Endothelial cell of umbilical vein (primary cell): ENCODE data around the gene CNDP1. TPM values are rescaled to one million over a fixed set of nuclear protein-coding genes. Genes with fewer than 3 reads are reported as not detected.
A peak's percentile ranks its signal among the peaks of the same experiment; 100 is the strongest.

Experiments
- BruUV-seq: library from RNA; stranded (reverse); fragments of 400-500 nt; replicated peaks from 2 replicates; lab custom pipeline; 2021; lab: Mats Ljungman, UMichigan
- CTCF ChIA-PET: fragments of 300-600, 350-600 bp; sonication (Branson Sonifier 250); formaldehyde crosslinking; loops from one replicate; lab custom pipeline; 2021; ENCODE audit warnings: antibody characterized with exemption, inconsistent platforms; lab: Charles Lee
- POLR2A ChIA-PET: fragments of 300-600, 350-600 bp; sonication (Branson Sonifier 250); formaldehyde crosslinking; loops from one replicate; lab custom pipeline; 2021; ENCODE audit warnings: antibody characterized with exemption, inconsistent platforms; lab: Charles Lee
- DNase-seq: peaks from one replicate; pipeline ENCODE4 v3.0.0-alpha.2; 2011; ENCODE audit warnings: low read depth, low spot score
- FAIRE-seq: peaks from 2 replicates; lab custom pipeline; 2011; peaks lifted over from hg19 to GRCh38; lab: Jason Lieb, UNC
- H2AFZ ChIP-seq: 2 replicates; pipeline ENCODE4 v1.6.0; 2012; ENCODE audit warnings: low read depth, low read length, control low read depth, inconsistent platforms
- H3K27ac ChIP-seq: 2 replicates; pipeline ENCODE4 v1.5.1; 2011; ENCODE audit warnings: low read depth, mild to moderate bottlenecking, control low read depth, low read length, moderate library complexity; ENCODE audit not compliant: insufficient read depth
- H3K27me3 ChIP-seq, 2 experiments: 2 replicates each; pipeline versions ENCODE4 v1.6.0 to v1.6.1; 2011; ENCODE audit warnings: low read length in 2 of 2, mixed read lengths in 1 of 2; ENCODE audit not compliant: control insufficient read depth in 2 of 2, insufficient read depth in 2 of 2
- H3K36me3 ChIP-seq, 2 experiments: 2 replicates in 1 of 2; 3 replicates in 1 of 2; pipeline ENCODE4 v1.5.1; 2011; ENCODE audit warnings: low read length in 2 of 2, mild to moderate bottlenecking in 1 of 2, moderate library complexity in 1 of 2; ENCODE audit not compliant: control insufficient read depth in 2 of 2, insufficient read depth in 2 of 2; ENCODE audit errors: extremely low read depth in 1 of 2
- H3K4me1 ChIP-seq: 3 replicates; pipeline ENCODE4 v1.5.1; 2011; ENCODE audit warnings: mild to moderate bottlenecking, low read length; ENCODE audit not compliant: control insufficient read depth, insufficient read depth; ENCODE audit errors: extremely low read depth
- H3K4me2 ChIP-seq: 2 replicates; pipeline ENCODE4 v1.6.1; 2011; ENCODE audit warnings: low read length, control low read depth, mixed read lengths; ENCODE audit not compliant: insufficient read depth
- H3K4me3 ChIP-seq, 3 experiments: fragments of 200-600 bp in 1 of 3; sonication (generic), shearing (Covaris generic) in 1 of 3; replicated peaks in 1 of 3; 2 replicates each; pipeline ENCODE4 v1.5.1; 2011 to 2016; ENCODE audit warnings: control low read depth in 3 of 3, low read length in 3 of 3, mild to moderate bottlenecking in 2 of 3, inconsistent platforms in 1 of 3, low read depth in 1 of 3, moderate library complexity in 1 of 3; ENCODE audit not compliant: insufficient read depth in 1 of 3
- H3K79me2 ChIP-seq: 2 replicates; pipeline ENCODE4 v1.6.0; 2012; ENCODE audit warnings: low read length, inconsistent platforms; ENCODE audit not compliant: control insufficient read depth, insufficient read depth
- H3K9ac ChIP-seq: replicated peaks from 2 replicates; pipeline ENCODE3; 2011; ENCODE audit warnings: low read length, control low read depth; ENCODE audit not compliant: insufficient read depth; ENCODE audit errors: extremely low read depth
- H3K9me1 ChIP-seq: replicated peaks from 3 replicates; pipeline ENCODE4 v1.6.0; 2011; ENCODE audit warnings: mild to moderate bottlenecking, low read length; ENCODE audit not compliant: control insufficient read depth, insufficient read depth; ENCODE audit errors: extremely low read depth
- H3K9me3 ChIP-seq: replicated peaks from 2 replicates; pipeline ENCODE4 v1.5.1; 2012; ENCODE audit warnings: low read length, inconsistent platforms; ENCODE audit not compliant: control insufficient read depth, insufficient read depth
- H4K20me1 ChIP-seq: replicated peaks from 2 replicates; pipeline ENCODE3; 2011; ENCODE audit warnings: mild to moderate bottlenecking, low read length; ENCODE audit not compliant: control insufficient read depth, insufficient read depth; ENCODE audit errors: extremely low read depth
- CTCF ChIP-seq, 2 donors: IDR thresholded peaks; 1 replicate in 1 of 2; 2 replicates in 1 of 2; pipeline ENCODE4 v1.5.1; 2011; ENCODE audit warnings: low read length in 2 of 2, mild to moderate bottlenecking in 2 of 2, moderate library complexity in 2 of 2, control low read depth in 1 of 2, inconsistent platforms in 1 of 2, low read depth in 1 of 2; ENCODE audit not compliant: insufficient read depth in 1 of 2; ENCODE audit errors: extremely low read depth in 1 of 2
- EZH2 ChIP-seq: IDR thresholded peaks from 2 replicates; pipeline ENCODE4 v1.6.1; 2012; ENCODE audit warnings: borderline replicate concordance, low read depth, mild to moderate bottlenecking, moderate library complexity, low read length, inconsistent platforms; ENCODE audit not compliant: severe bottlenecking
- FOS ChIP-seq: IDR thresholded peaks from 2 replicates; pipeline ENCODE4 v1.6.1; 2011; ENCODE audit warnings: mild to moderate bottlenecking, low read length, moderate library complexity, borderline replicate concordance; ENCODE audit not compliant: insufficient read depth
- GATA2 ChIP-seq: IDR thresholded peaks from 2 replicates; pipeline ENCODE4 v1.7.0; 2011; ENCODE audit warnings: low read depth, mild to moderate bottlenecking, moderate library complexity, mixed read lengths, low read length; ENCODE audit not compliant: insufficient read length, insufficient read depth
- JUN ChIP-seq: IDR thresholded peaks from 2 replicates; pipeline ENCODE4 v1.6.1; 2011; ENCODE audit warnings: borderline replicate concordance, low read depth; ENCODE audit not compliant: insufficient read length, insufficient read depth
- MAX ChIP-seq: IDR thresholded peaks from 2 replicates; pipeline ENCODE4 v1.6.1; 2011; ENCODE audit not compliant: insufficient read depth, insufficient read length
- MYC ChIP-seq: IDR thresholded peaks from one replicate; pipeline ENCODE4 v1.6.1; 2011; ENCODE audit warnings: mild to moderate bottlenecking, low read depth, low read length
- POLR2A ChIP-seq: IDR thresholded peaks from 2 replicates; pipeline ENCODE4 v1.6.1; 2012; ENCODE audit warnings: low read depth, mild to moderate bottlenecking, control low read depth, low read length
- POLR2AphosphoS5 ChIP-seq: IDR thresholded peaks from 2 replicates; pipeline ENCODE4 v1.6.1; 2012; ENCODE audit warnings: low read depth, mild to moderate bottlenecking, control low read depth, low read length, moderate library complexity; ENCODE audit not compliant: insufficient read depth
- dilution Hi-C: fragments of 300-500 bp; cut with MboI; formaldehyde crosslinking; loops from one replicate; pipeline ENCODE4 v1.15.0; 2019; ENCODE audit warnings: low sequenced_read_pairs; ENCODE audit not compliant: extremely low pct_ligation_motif_present
- intact Hi-C: fragments of 100-400 bp; cut with micrococcal nuclease; formaldehyde crosslinking; loops from one replicate; pipeline ENCODE4 v1.10.0; 2022
- polyA plus RNA-seq, 4 experiments: library from polyadenylated mRNA; depleted of rRNA in 3 of 4; stranded (reverse) in 3 of 4; unstranded in 1 of 4; fragments of >200 nt; gene quantifications; 2 replicates each; pipeline versions ENCODE4 v1.2.1 to v1.2.3, GENCODE V29; 2011 to 2012; ENCODE audit warnings: missing spikeins in 1 of 4
- total RNA-seq: library from RNA; stranded (reverse); gene quantifications from 2 replicates; pipeline ENCODE4 v1.2.3, GENCODE V29; 2021

CNDP1 gene
- total and polyA plus RNA-seq, 2 donors (not counting 3 experiments of a cell fraction or from before 2014, with no cell fraction given) = not detected

GRCh38 chr18:74492259-74492658 lies 42.0 kb upstream of the CNDP1 start:
- intact Hi-C loops = loop anchor here (10.0 kb wide), 1 partner anchor 713 kb away; the partner anchor contains the start of gene PTGR3
- BruUV-seq = no TSS peak
- DNase-seq (no peak), FAIRE-seq (no peak)
- H3K9ac ChIP-seq = no peak overlapping the region
- CTCF ChIA-PET = interaction anchor here (1.3 to 3.2 kb wide), 2 partner anchors 139 to 150 kb away, joined by 3 to 84 read pairs; no protein-coding TSS in a partner anchor
- no peak for TF ChIP-seq CTCF (IDR thresholded peaks at IDR 0.05; ENCODE audit: extremely low read depth in 1 of 2, insufficient read depth in 1 of 2, low read depth in 1 of 2, low read length in 2 of 2)
- no peak for TF ChIP-seq MYC
- TF ChIP-seq JUN = no peak
- H2AFZ ChIP-seq = no peak overlapping the region
- H3K9me3 ChIP-seq = no peaks in the 10 kb centered on the region
- H3K4me2 ChIP-seq = no peak overlapping the region
- no peaks in the 10 kb centered on the region for H4K20me1 ChIP-seq
- no peak overlapping the region for H3K27ac ChIP-seq
- H3K4me3 ChIP-seq = no peak overlapping the region
- POLR2A ChIA-PET = no interaction called here
- dilution Hi-C loops = no loop called here
- no peaks in the 10 kb centered on the region for H3K36me3 ChIP-seq
- peaks cover 5% of the 10 kb centered on the region for H3K79me2 ChIP-seq
- peaks cover 18 to 26% of the 10 kb centered on the region in 2 experiments for H3K27me3 ChIP-seq
- H3K9me1 ChIP-seq = no peaks in the 10 kb centered on the region
- H3K4me1 ChIP-seq = peaks cover 6% of the 10 kb centered on the region

- dilution Hi-C loops = no loop called here
- peaks cover 20% of the 10 kb centered on the region for H3K79me2 ChIP-seq
- BruUV-seq = no TSS peak
- POLR2A ChIA-PET = no interaction called here
- H3K36me3 ChIP-seq = no peaks in the 10 kb centered on the region
- H3K27me3 ChIP-seq = peaks cover 18 to 26% of the 10 kb centered on the region in 2 experiments
- H2AFZ ChIP-seq = no peak overlapping the region
- no peak overlapping the region for H3K9ac ChIP-seq
- no peaks in the 10 kb centered on the region for H3K9me1 ChIP-seq
- CTCF ChIA-PET = interaction anchor here (0.5 to 3.2 kb wide), 17 partner anchors 9 to 1731 kb away, joined by 3 to 84 read pairs (median 5); no protein-coding TSS in a partner anchor
- H3K4me1 ChIP-seq = peaks cover 8% of the 10 kb centered on the region
- TF ChIP-seq EZH2 (no peak), CTCF (IDR thresholded peaks at IDR 0.05; ENCODE audit: extremely low read depth in 1 of 2, insufficient read depth in 1 of 2, low read depth in 1 of 2, low read length in 2 of 2) (peak; percentile 37 to 53), JUN (no peak), MAX (no peak), POLR2AphosphoS5 (no peak), GATA2 (no peak), FOS (no peak), POLR2A (no peak)
- intact Hi-C loops = loop anchor here (1.0 to 10.0 kb wide), 3 partner anchors 140 to 711 kb away; partner anchors contain the start of gene PTGR3
- no peak overlapping the region for H3K27ac ChIP-seq
- H4K20me1 ChIP-seq = no peaks in the 10 kb centered on the region
- no peaks in the 10 kb centered on the region for H3K9me3 ChIP-seq
- H3K4me3 ChIP-seq = no peak overlapping the region
- FAIRE-seq (peak; percentile 18), DNase-seq (peak; percentile 54)
- no peak overlapping the region for H3K4me2 ChIP-seq
Observed at GRCh38 chr18:74493689-74494088, 40.6 kb upstream of the CNDP1 start.
